Kidney epithelial cell (primary cell): ENCODE results near the gene SPOCK1. TPM values are rescaled to one million over a fixed set of nuclear protein-coding genes. Genes with fewer than 3 reads are reported as not detected.

Experiments used
- DNase-seq: peaks from one replicate; pipeline ENCODE4 v3.0.0-alpha.2; 2010; ENCODE audit warnings: low read depth
- H3K27me3 ChIP-seq: 2 replicates; pipeline ENCODE4 v1.6.0; 2011; ENCODE audit warnings: low read length; ENCODE audit not compliant: control insufficient read depth, insufficient read depth
- H3K36me3 ChIP-seq: 2 replicates; pipeline ENCODE4 v1.5.1; 2011; ENCODE audit warnings: low read length; ENCODE audit not compliant: control insufficient read depth, insufficient read depth
- H3K4me3 ChIP-seq: 2 replicates; pipeline ENCODE4 v1.5.1; 2011; ENCODE audit warnings: low read depth, mild to moderate bottlenecking, control low read depth, low read length
- total RNA-seq: library from RNA; depleted of rRNA; stranded (reverse); fragments of >200 nt; gene quantifications from 2 replicates; pipeline ENCODE4 v1.2.3, GENCODE V29; 2015
- TF ChIP-seq, protein P1 (sequence below): IDR thresholded peaks from 2 replicates; pipeline ENCODE4 v1.5.1; 2011; ENCODE audit warnings: mild to moderate bottlenecking, moderate library complexity, low read length, control low read depth, inconsistent platforms; ENCODE audit not compliant: insufficient read depth, poor library complexity, severe bottlenecking

Gene SPOCK1
- total RNA-seq, 1 donor from 2014 or later, result 13.1 TPM

DNA sequence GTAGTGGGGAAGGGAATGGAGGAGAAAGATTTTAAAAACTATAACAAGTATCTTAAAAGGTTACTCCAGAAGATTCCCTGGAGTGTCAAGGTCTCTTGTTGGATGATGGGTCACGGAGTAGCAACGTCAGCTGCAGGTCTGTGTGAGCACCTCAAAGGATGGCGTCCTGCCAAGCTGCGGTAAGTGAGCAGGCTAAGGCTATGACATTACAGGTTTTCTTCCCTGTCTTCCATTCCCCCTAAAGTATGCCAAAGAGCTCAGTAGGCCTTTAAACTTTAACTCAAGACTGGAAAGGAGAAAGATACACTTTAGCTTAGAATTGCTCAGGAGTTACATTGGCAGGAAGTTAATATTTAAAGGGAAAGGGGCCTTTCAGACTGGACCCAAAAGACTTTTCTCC, 17.5 kb downstream of the SPOCK1 start:
- H3K4me3 ChIP-seq, result no peak overlapping the region
- H3K36me3 ChIP-seq, result no peaks in the 10 kb centered on the region
- no peaks in the 10 kb centered on the region for H3K27me3 ChIP-seq
- DNase-seq, result peak; percentile 45
- TF ChIP-seq, protein P1, sequence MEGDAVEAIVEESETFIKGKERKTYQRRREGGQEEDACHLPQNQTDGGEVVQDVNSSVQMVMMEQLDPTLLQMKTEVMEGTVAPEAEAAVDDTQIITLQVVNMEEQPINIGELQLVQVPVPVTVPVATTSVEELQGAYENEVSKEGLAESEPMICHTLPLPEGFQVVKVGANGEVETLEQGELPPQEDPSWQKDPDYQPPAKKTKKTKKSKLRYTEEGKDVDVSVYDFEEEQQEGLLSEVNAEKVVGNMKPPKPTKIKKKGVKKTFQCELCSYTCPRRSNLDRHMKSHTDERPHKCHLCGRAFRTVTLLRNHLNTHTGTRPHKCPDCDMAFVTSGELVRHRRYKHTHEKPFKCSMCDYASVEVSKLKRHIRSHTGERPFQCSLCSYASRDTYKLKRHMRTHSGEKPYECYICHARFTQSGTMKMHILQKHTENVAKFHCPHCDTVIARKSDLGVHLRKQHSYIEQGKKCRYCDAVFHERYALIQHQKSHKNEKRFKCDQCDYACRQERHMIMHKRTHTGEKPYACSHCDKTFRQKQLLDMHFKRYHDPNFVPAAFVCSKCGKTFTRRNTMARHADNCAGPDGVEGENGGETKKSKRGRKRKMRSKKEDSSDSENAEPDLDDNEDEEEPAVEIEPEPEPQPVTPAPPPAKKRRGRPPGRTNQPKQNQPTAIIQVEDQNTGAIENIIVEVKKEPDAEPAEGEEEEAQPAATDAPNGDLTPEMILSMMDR, result no peak

DNA sequence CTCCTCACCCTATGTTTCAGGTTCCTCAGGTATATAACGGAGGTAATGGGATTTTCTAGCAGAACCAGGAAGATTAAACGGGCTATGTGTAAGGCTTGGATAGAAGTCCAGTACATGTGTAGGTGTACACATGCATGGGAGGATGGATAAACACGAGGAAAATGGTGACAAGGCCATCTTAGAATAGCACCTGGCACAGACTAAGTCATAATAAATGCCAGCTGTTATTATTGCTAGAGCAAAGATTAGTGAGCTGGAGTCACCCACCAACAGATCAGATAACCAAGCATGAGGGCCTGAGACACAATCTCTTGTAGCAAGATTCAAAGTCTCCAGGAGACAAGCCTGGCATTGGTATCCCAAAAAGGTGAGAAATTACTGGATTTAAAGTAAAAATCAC, 21.1 kb downstream of the SPOCK1 start:
- TF ChIP-seq, protein P1, result no peak
- Histone ChIP-seq H3K27me3 (no peaks in the 10 kb centered on the region), H3K36me3 (no peaks in the 10 kb centered on the region), H3K4me3 (no peak overlapping the region)
- DNase-seq, result no peak

DNA sequence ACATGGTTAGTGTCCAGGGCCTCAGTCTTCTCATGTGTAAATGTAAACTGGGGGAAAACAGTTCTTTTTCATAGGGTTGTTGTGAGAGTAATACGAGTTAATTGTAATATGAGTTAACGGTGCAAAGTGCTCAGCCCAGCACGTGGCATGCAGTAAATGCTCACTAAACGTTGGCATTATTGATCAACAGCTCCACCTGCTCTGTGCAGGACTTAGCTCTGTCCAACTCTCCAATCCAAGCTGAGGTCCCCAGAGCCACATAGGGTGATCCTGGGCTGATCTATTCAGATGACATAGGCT, 28.3 kb downstream of the SPOCK1 start:
- Histone ChIP-seq H3K4me3 (no peak overlapping the region), H3K27me3 (no peaks in the 10 kb centered on the region), H3K36me3 (no peaks in the 10 kb centered on the region)
- TF ChIP-seq, protein P1, result no peak
- DNase-seq, result no peak

DNA sequence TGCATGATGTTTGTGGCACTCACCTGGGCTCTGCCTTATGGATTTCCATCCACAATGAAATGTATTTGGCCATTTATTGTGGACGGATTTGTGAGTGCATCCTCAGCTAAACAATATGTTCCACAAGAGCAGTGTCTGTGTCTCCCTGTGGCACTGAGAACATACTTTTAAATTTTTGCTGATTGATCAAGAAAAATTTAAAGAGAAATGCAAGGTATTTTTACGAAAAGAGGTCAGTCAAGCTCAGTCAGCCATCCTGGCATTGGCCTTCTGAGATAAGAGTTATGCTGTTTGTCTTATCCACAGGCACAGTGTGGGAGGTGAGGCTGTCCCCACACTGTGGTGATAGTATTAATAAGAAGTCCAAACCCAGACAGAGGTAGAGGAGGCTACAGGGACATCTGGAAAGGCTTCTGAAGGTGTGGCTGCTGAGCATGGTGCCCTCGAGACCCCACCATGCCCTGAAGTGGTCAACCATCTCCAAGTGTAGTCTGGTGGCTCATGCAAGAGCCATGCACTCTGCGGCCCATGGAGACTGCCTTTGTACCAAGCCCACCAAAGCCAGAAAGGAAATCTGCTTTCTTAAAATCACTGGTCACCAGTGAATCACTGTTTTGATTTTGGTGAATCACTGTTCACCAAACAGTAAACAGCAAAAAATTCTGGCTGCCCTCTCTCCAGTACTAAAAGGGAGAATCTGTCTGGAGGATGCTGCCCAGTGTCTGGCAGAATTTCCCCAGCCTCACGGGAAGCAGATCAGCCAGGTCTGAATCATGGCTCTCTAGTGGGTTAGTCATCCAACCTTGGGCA, 28.8 kb downstream of the SPOCK1 start:
- DNase-seq, result peak; percentile 88
- Histone ChIP-seq H3K36me3 (no peaks in the 10 kb centered on the region), H3K4me3 (no peak overlapping the region), H3K27me3 (no peaks in the 10 kb centered on the region)
- TF ChIP-seq, protein P1, result no peak

DNA sequence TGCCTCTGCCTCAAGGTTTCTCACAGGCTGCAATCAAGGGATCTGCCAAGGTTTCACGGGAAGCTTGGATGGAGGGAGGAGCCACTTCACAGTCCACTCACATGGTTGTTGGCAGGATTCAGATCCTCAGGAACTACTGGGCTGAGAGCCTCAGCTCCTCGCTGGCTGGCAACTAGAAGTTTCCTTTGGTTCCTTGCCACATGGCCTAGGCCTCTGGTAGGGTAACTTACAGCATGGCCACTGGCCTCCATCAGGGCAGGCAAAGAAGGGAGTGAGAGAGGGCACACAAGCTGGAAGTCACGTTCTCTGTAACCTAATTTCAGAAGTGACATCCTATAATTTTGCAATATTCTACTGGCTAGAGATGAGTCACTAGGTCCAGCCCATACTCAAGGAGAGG, 32.2 kb downstream of the SPOCK1 start:
- no peaks in the 10 kb centered on the region for H3K36me3 ChIP-seq
- H3K4me3 ChIP-seq, result no peak overlapping the region
- H3K27me3 ChIP-seq, result no peaks in the 10 kb centered on the region
- TF ChIP-seq, protein P1, result no peak
- no peak for DNase-seq

DNA sequence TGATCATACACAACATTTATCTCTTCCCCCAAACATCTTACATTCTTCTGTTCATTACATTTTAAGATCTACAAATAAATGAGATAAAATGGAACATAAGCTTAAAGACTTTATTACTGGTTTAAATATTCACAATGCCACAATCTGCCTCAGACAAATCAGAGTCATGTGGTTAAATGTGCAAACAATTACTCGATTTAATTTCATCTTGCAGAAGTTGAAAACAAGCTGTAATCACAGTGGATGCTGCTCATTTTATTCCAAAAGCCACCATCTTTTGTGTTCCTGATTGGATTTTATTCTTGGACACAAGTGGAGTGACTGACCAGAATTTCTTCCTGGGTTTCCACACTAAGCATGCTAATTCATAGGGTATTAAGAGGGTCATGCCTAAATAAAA, 33.2 kb downstream of the SPOCK1 start:
- no peak for DNase-seq
- TF ChIP-seq, protein P1, result no peak
- Histone ChIP-seq H3K27me3 (no peaks in the 10 kb centered on the region), H3K4me3 (no peak overlapping the region), H3K36me3 (no peaks in the 10 kb centered on the region)
